Dendritic cell treated with granulocyte-macrophage colony-stimulating factor and Interleukin-4, amounts not matched to agents 40 ng/mL and 50 ng/mL, for 4 days (primary cell): ENCODE data around the gene CHRDL2.
"Not testable (repeated sequence)": the region's sequence is repeated elsewhere in the genome, so short reads cannot be mapped to it uniquely, and the experiment has no call there.

Experiments
- H3K27ac Mint-ChIP-seq: one replicate; pipeline ENCODE4 v1.8.0; 2022; ENCODE audit warnings: mild to moderate bottlenecking, mixed read lengths
- H3K27me3 Mint-ChIP-seq: one replicate; pipeline ENCODE4 v1.8.0; 2022; ENCODE audit warnings: mild to moderate bottlenecking, mixed read lengths
- H3K36me3 Mint-ChIP-seq: one replicate; pipeline ENCODE4 v1.8.0; 2022; ENCODE audit warnings: low read depth, mixed read lengths
- H3K4me1 Mint-ChIP-seq: one replicate; pipeline ENCODE4 v1.8.0; 2022; ENCODE audit warnings: low read depth, mixed read lengths
- H3K4me3 Mint-ChIP-seq: one replicate; pipeline ENCODE4 v1.8.0; 2022; ENCODE audit warnings: mild to moderate bottlenecking, moderate library complexity, mixed read lengths
- H3K9me3 Mint-ChIP-seq: one replicate; pipeline ENCODE4 v1.8.0; 2022; ENCODE audit warnings: mixed read lengths
- intact Hi-C: fragments of 100-400 bp; cut with micrococcal nuclease; formaldehyde crosslinking; loops from one replicate; pipeline ENCODE4 v1.15.0; 2022

The CHRDL2 gene

GRCh38 chr11:74672956-74673692 is 58.1 kb downstream of the CHRDL2 start:
- no peak overlapping the region for H3K4me3 Mint-ChIP-seq
- no peaks in the 10 kb centered on the region for H3K36me3 Mint-ChIP-seq
- intact Hi-C loops: no loop called here
- H3K9me3 Mint-ChIP-seq: peaks cover 8% of the 10 kb centered on the region
- no peak overlapping the region for H3K27ac Mint-ChIP-seq
- H3K27me3 Mint-ChIP-seq: peaks cover 3% of the 10 kb centered on the region
- peaks cover 10% of the 10 kb centered on the region for H3K4me1 Mint-ChIP-seq

- H3K4me1 Mint-ChIP-seq: peaks cover 10% of the 10 kb centered on the region
- H3K4me3 Mint-ChIP-seq: no peak overlapping the region
- H3K27ac Mint-ChIP-seq: no peak overlapping the region
- intact Hi-C loops: no loop called here
- no peaks in the 10 kb centered on the region for H3K36me3 Mint-ChIP-seq
- peaks cover 3% of the 10 kb centered on the region for H3K27me3 Mint-ChIP-seq
- peaks cover 8% of the 10 kb centered on the region for H3K9me3 Mint-ChIP-seq
Measured at GRCh38 chr11:74672332-74672955, 58.8 kb downstream of the CHRDL2 start.

GRCh38 chr11:74671520-74672196 is 59.6 kb downstream of the CHRDL2 start:
- Mint-ChIP-seq H3K27ac (no peak overlapping the region), H3K4me3 (no peak overlapping the region), H3K27me3 (peaks cover under 1% of the 10 kb centered on the region), H3K4me1 (peaks cover 10% of the 10 kb centered on the region), H3K9me3 (peaks cover 8% of the 10 kb centered on the region), H3K36me3 (no peaks in the 10 kb centered on the region)
- intact Hi-C loops: no loop called here

- Mint-ChIP-seq H3K36me3 (no peaks in the 10 kb centered on the region), H3K9me3 (peaks cover 8% of the 10 kb centered on the region), H3K27me3 (no peaks in the 10 kb centered on the region), H3K27ac (no peak overlapping the region), H3K4me3 (no peak overlapping the region), H3K4me1 (peaks cover 10% of the 10 kb centered on the region)
- intact Hi-C loops: no loop called here
Measured at GRCh38 chr11:74670171-74670570, 61.1 kb downstream of the CHRDL2 start.

- intact Hi-C loops: no loop called here
- Mint-ChIP-seq H3K4me3 (no peak overlapping the region), H3K27me3 (no peaks in the 10 kb centered on the region), H3K27ac (no peak overlapping the region), H3K9me3 (peaks cover 3% of the 10 kb centered on the region), H3K4me1 (peaks cover 10% of the 10 kb centered on the region), H3K36me3 (no peaks in the 10 kb centered on the region)
Measured at GRCh38 chr11:74669211-74670160, 61.7 kb downstream of the CHRDL2 start.

GRCh38 chr11:74663315-74663714 is 67.9 kb downstream of the CHRDL2 start:
- intact Hi-C loops: no loop called here
- Mint-ChIP-seq H3K27ac (no peak overlapping the region), H3K4me3 (no peak overlapping the region)

GRCh38 chr11:74662487-74663103 is 68.6 kb downstream of the CHRDL2 start:
- intact Hi-C loops: no loop called here
- Mint-ChIP-seq H3K9me3 (peaks cover 30% of the 10 kb centered on the region), H3K4me3 (no peak overlapping the region), H3K4me1 (no peaks in the 10 kb centered on the region), H3K27me3 (no peaks in the 10 kb centered on the region), H3K36me3 (peaks cover 52% of the 10 kb centered on the region), H3K27ac (no peak overlapping the region)

More at GRCh38 chr11:74663315-74663714, 67.9 kb downstream of the CHRDL2 start:
- Mint-ChIP-seq H3K36me3 (peaks cover 47% of the 10 kb centered on the region), H3K4me1 (no peaks in the 10 kb centered on the region), H3K9me3 (peaks cover 23% of the 10 kb centered on the region), H3K27me3 (no peaks in the 10 kb centered on the region)

- peaks cover 66% of the 10 kb centered on the region for H3K36me3 Mint-ChIP-seq
- H3K27me3 Mint-ChIP-seq, H3K4me3 Mint-ChIP-seq, H3K4me1 Mint-ChIP-seq, intact Hi-C loops, H3K27ac Mint-ChIP-seq: not testable (repeated sequence)
- peaks cover 33% of the 10 kb centered on the region for H3K9me3 Mint-ChIP-seq
Measured at GRCh38 chr11:74659124-74659523, 72.1 kb downstream of the CHRDL2 start.

GRCh38 chr11:74654976-74655375 is 76.2 kb downstream of the CHRDL2 start:
- Mint-ChIP-seq H3K4me3 (no peak overlapping the region), H3K36me3 (peaks cover 74% of the 10 kb centered on the region), H3K4me1 (no peaks in the 10 kb centered on the region), H3K27ac (no peak overlapping the region), H3K9me3 (peaks cover 28% of the 10 kb centered on the region), H3K27me3 (no peaks in the 10 kb centered on the region)
- intact Hi-C loops: no loop called here

GRCh38 chr11:74650498-74650897 is 80.7 kb downstream of the CHRDL2 start:
- Mint-ChIP-seq H3K4me1 (no peaks in the 10 kb centered on the region), H3K9me3 (peaks cover 6% of the 10 kb centered on the region), H3K27ac (no peak overlapping the region), H3K4me3 (no peak overlapping the region), H3K27me3 (no peaks in the 10 kb centered on the region), H3K36me3 (peaks cover 73% of the 10 kb centered on the region)
- intact Hi-C loops: no loop called here

- Mint-ChIP-seq H3K4me1 (no peaks in the 10 kb centered on the region), H3K36me3 (peaks cover 74% of the 10 kb centered on the region), H3K27ac (no peak overlapping the region)
Measured at GRCh38 chr11:74648894-74649293, 82.3 kb downstream of the CHRDL2 start.

GRCh38 chr11:74647831-74648230 is 83.4 kb downstream of the CHRDL2 start:
- Mint-ChIP-seq H3K9me3 (no peaks in the 10 kb centered on the region), H3K4me1 (no peaks in the 10 kb centered on the region), H3K36me3 (peaks cover 69% of the 10 kb centered on the region), H3K27ac (no peak overlapping the region), H3K27me3 (no peaks in the 10 kb centered on the region), H3K4me3 (no peak overlapping the region)
- intact Hi-C loops: no loop called here

More at GRCh38 chr11:74648894-74649293, 82.3 kb downstream of the CHRDL2 start:
- Mint-ChIP-seq H3K27me3 (no peaks in the 10 kb centered on the region), H3K9me3 (peaks cover 6% of the 10 kb centered on the region), H3K4me3 (no peak overlapping the region)
- intact Hi-C loops: no loop called here

- no peaks in the 10 kb centered on the region for H3K4me1 Mint-ChIP-seq
- H3K27me3 Mint-ChIP-seq: no peaks in the 10 kb centered on the region
- H3K36me3 Mint-ChIP-seq: peaks cover 69% of the 10 kb centered on the region
- H3K27ac Mint-ChIP-seq: no peak overlapping the region
- no peak overlapping the region for H3K4me3 Mint-ChIP-seq
- intact Hi-C loops: no loop called here
- no peaks in the 10 kb centered on the region for H3K9me3 Mint-ChIP-seq
Measured at GRCh38 chr11:74647404-74647803, 83.8 kb downstream of the CHRDL2 start.
